ENCODE results near the gene FRMD4A.
"Not testable (repeated sequence)": the region's sequence is repeated elsewhere in the genome, so short reads cannot be mapped to it uniquely, and the experiment has no call there.

Gene FRMD4A

DNA sequence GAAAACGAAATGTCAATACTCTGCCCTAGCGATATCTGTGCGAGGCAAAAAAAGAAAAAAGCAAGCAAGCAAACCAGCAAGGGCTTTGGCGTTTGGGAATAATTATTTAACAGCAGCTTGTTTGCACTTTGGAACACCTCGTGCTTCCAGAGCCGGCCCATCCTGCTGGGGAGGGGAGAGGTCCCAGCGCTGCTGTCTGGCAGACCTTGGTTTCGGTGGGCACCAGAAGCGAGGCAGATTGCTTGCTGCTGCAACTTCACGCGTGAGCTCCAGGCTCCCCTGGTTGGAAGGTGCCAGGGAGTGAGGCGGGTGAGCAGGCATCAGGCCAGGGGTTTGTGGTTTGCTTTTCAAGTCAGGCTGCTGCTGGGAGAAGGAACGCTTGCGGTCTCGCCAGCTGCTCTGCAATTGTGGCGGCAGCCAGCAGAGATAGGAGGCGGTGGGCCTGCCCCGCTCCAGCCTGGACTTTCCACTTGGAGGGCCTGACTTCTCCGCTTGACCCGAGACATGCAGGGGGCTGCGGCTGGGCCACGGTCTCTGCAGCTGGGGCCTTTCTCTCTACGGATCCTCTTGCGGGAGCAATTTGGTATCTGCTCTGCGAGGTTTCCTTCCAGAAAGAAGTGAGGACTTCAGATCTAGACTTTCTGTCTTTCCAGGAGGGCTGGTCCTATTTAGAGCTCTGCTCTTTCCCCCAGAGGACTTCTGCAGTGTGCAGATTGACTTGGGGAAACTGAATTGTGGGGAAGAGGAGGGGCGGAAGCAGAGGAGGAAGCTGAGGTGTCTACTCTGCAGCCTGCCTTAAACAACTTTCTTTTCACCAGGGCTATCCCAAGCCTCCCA is 612.6 kb downstream of the FRMD4A start:
- peak; percentile 8 for DNase-seq (ENCODE audit: low spot score)
- no peak overlapping the region for H3K27ac Mint-ChIP-seq
- peaks cover 5% of the 10 kb centered on the region for H3K9me3 Mint-ChIP-seq
- peak overlapping the region; percentile 56 for H3K4me3 Mint-ChIP-seq
- no peaks in the 10 kb centered on the region for H3K36me3 Mint-ChIP-seq (ENCODE audit: low read depth)
- peaks cover 14% of the 10 kb centered on the region for H3K4me1 Mint-ChIP-seq (ENCODE audit: low read depth)
- peaks cover 11% of the 10 kb centered on the region for H3K27me3 Mint-ChIP-seq (ENCODE audit: low read depth)

DNA sequence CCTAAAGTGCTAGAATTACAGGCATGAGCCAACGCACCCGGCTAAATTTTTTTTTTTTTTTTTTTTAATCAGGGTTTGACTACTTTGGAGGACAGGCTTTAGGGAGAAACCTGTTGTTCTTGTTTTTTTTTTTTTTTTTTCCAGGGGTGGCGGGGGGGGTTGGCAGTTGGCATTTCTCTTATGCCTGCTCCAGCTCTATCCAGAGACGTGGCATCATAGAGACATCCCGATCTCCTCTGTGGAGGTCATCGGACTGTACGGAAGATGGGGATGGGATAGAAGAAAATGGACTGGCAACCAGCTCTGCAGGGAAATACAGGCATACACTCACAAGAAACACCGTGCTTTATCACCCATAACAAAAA is 613.2 kb downstream of the FRMD4A start:
- H3K36me3 Mint-ChIP-seq (ENCODE audit: low read depth): no peaks in the 10 kb centered on the region
- no peak for DNase-seq (ENCODE audit: low spot score)
- H3K9me3 Mint-ChIP-seq: peaks cover 5% of the 10 kb centered on the region
- H3K4me1 Mint-ChIP-seq (ENCODE audit: low read depth): peaks cover 16% of the 10 kb centered on the region
- H3K4me3 Mint-ChIP-seq: peak overlapping the region; percentile 56
- peak overlapping the region; percentile 19 for H3K27ac Mint-ChIP-seq
- H3K27me3 Mint-ChIP-seq (ENCODE audit: low read depth): peaks cover 11% of the 10 kb centered on the region

DNA sequence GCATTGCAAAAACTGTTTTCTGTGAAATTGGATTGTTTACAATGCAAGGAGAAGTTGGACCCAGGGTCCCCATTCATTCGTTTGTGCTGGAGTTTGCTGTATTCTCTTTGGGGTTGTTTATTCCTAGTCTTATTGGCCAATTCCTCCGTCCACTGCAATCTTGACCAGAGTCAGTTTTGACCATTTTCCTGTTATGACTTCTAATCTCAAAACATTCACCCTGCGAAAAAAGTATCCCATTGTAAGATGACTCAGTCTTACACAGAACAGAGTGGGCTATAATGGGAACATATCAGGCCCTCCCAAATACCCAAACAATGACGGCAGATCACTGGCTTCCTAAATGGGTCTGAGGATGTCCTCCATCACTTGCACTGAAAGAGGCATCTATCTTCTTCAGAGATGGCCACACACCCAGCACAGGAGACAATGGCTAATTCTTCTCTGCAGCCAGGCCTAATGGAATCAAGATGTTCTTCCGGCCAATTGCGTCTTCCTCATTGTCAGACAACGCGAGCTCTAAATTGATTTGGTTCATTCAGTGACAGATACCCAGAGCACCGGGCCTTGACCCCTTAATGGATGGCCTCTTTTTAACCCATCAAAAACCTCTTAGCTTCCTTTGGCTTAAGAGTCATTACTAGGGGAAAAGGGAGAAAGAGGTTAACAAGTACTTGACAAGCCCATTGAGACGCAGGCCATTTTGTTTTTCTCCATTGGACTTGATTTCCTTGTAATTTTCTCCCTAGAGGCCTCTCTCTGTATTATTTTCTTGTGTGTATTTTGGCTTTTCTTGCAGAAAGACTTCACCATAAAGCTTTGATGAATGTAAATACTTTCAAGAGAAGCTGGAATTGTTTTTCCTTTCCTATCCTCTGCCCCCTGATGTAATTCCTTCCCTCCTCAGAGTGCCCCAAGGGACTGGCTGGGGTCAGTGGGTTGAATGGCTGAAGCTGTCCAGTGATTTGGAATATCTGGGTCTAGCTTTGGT is 614.3 kb downstream of the FRMD4A start:
- H3K36me3 Mint-ChIP-seq (ENCODE audit: low read depth): no peaks in the 10 kb centered on the region
- DNase-seq (ENCODE audit: low spot score): no peak
- peaks cover 11% of the 10 kb centered on the region for H3K27me3 Mint-ChIP-seq (ENCODE audit: low read depth)
- no peak overlapping the region for H3K27ac Mint-ChIP-seq
- H3K9me3 Mint-ChIP-seq: peaks cover 5% of the 10 kb centered on the region
- H3K4me3 Mint-ChIP-seq: no peak overlapping the region
- peaks cover 19% of the 10 kb centered on the region for H3K4me1 Mint-ChIP-seq (ENCODE audit: low read depth)

DNA sequence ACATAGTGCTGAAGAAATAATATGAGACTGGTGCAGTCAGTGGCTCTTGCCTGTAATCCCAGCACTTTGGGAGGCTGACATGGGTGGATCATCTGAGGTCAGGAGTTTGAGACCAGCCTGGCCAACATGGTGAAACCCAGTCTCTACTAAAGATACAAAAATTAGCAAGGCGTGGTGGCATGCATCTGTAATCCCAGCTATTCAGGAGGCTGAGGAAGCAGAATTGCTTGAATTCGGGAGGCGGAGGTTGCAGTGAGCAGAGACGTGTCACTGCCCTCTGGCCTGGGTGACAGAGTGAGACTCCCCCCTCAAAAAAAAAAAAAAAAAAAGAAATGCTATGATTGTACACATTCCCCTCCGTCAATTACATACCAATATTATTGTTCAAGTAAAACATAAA is 615.1 kb downstream of the FRMD4A start:
- DNase-seq (ENCODE audit: low spot score); H3K27ac Mint-ChIP-seq; H3K4me3 Mint-ChIP-seq; H3K36me3 Mint-ChIP-seq (ENCODE audit: low read depth); H3K9me3 Mint-ChIP-seq: not testable (repeated sequence)
- Mint-ChIP-seq H3K27me3 (ENCODE audit: low read depth) (peaks cover 11% of the 10 kb centered on the region), H3K4me1 (ENCODE audit: low read depth) (peaks cover 19% of the 10 kb centered on the region)

DNA sequence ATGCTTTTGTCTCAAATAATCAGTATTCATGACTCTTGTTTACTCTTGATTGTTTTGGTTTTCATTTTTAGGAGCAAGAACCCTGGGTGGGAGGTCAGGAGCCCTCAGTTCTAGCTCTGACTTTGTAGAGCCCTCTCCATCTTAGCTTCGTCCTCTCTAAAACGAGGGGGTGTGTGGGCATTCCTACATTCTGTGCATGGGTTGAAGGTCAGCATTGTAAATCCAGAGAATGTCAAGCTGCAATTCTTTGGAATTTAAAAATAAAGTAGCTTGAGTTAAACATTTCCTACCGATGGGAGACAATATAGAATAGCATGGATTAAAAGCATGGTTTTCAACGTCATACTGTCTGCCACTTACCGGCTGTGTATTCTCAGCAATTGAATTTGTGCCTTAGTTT is 615.6 kb downstream of the FRMD4A start:
- no peak overlapping the region for H3K4me3 Mint-ChIP-seq
- H3K27ac Mint-ChIP-seq: no peak overlapping the region
- no peaks in the 10 kb centered on the region for H3K36me3 Mint-ChIP-seq (ENCODE audit: low read depth)

DNA sequence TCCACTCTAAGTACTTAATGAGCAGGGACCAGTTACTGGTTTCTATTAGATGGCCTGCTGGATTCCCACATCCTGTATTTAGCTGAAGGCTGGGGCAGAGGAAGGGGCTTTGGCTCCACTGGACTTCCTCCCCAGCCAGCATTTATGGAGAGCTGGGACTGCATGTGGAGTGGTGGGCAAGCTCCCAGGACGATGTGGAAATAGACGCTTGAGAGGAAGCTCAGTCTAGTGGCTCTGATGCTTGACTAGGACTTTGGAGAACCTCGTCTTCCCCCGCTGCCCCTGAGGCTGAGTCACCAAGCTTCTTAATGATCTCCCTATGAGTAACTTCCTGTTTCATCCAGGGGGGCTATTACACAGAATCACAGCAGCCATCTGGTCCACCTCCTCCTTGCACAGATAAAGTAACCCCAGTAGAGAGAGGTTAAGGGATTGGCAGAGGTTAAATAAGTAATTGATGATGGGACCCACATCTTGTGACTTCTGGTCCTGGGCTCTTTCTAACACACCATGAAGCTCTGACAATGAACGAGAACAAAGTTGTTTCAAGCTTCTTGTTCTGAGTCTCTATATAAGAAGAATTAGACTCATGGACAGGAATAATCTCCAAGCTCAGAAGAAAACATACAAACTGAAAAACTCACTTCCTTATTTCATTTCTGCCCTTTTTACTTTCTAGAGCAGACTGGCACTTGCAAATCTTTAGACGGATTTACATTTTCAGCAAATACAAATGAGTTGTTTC is 617.7 kb downstream of the FRMD4A start:
- peaks cover 11% of the 10 kb centered on the region for H3K4me1 Mint-ChIP-seq (ENCODE audit: low read depth)
- H3K27ac Mint-ChIP-seq: no peak overlapping the region
- no peak overlapping the region for H3K4me3 Mint-ChIP-seq
- no peaks in the 10 kb centered on the region for H3K36me3 Mint-ChIP-seq (ENCODE audit: low read depth)
- H3K27me3 Mint-ChIP-seq (ENCODE audit: low read depth): peaks cover 12% of the 10 kb centered on the region
- no peaks in the 10 kb centered on the region for H3K9me3 Mint-ChIP-seq
- DNase-seq (ENCODE audit: low spot score): no peak

More for the DNA sequence above, 615.6 kb downstream of the FRMD4A start:
- no peak for DNase-seq (ENCODE audit: low spot score)
- Mint-ChIP-seq H3K27me3 (ENCODE audit: low read depth) (peaks cover 7% of the 10 kb centered on the region), H3K9me3 (no peaks in the 10 kb centered on the region), H3K4me1 (ENCODE audit: low read depth) (peaks cover 19% of the 10 kb centered on the region)

DNA sequence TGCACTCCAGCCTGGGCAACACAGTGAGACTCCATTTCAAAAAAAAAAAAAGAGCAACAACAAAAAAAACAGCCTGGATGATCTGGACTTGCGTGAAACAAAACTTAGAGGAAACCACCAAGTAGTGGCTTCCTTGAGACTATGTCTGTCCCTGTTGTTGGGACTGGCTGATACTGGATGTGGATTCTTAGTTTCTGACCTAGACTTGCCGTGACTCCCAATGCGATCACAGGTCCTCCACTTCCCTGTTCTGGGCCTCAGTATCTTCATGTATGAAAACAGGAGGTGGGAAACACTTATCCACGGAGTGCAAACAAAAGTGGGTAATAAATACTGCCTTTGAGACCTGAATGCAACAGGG is 618.3 kb downstream of the FRMD4A start:
- Mint-ChIP-seq H3K36me3 (ENCODE audit: low read depth) (no peaks in the 10 kb centered on the region), H3K9me3 (no peaks in the 10 kb centered on the region), H3K4me1 (ENCODE audit: low read depth) (peaks cover 8% of the 10 kb centered on the region), H3K27ac (no peak overlapping the region), H3K27me3 (ENCODE audit: low read depth) (peaks cover 13% of the 10 kb centered on the region), H3K4me3 (no peak overlapping the region)
- DNase-seq (ENCODE audit: low spot score): no peak

DNA sequence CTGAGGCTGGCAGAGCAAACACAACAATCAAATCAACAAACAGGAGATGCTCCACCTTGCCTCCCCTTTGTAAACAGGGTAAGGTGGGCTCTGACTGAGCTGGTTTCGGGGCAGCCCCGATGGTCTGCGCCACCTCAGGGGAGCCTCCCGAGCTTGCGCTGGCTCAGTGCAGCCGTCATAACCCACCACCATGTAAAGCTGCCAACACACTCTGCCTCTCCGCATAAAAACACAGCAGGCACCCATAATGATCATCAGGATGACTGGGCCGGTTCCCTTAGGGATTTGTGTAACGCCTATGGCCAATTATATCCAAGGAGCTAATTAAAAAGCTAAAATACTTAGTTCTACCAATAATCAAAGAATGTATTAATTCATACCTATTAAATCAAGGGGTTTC is 619.4 kb downstream of the FRMD4A start:
- Mint-ChIP-seq H3K9me3 (no peaks in the 10 kb centered on the region), H3K36me3 (ENCODE audit: low read depth) (no peaks in the 10 kb centered on the region), H3K27ac (no peak overlapping the region), H3K4me1 (ENCODE audit: low read depth) (peaks cover 12% of the 10 kb centered on the region), H3K4me3 (no peak overlapping the region), H3K27me3 (ENCODE audit: low read depth) (peaks cover 24% of the 10 kb centered on the region)
- no peak for DNase-seq (ENCODE audit: low spot score)

DNA sequence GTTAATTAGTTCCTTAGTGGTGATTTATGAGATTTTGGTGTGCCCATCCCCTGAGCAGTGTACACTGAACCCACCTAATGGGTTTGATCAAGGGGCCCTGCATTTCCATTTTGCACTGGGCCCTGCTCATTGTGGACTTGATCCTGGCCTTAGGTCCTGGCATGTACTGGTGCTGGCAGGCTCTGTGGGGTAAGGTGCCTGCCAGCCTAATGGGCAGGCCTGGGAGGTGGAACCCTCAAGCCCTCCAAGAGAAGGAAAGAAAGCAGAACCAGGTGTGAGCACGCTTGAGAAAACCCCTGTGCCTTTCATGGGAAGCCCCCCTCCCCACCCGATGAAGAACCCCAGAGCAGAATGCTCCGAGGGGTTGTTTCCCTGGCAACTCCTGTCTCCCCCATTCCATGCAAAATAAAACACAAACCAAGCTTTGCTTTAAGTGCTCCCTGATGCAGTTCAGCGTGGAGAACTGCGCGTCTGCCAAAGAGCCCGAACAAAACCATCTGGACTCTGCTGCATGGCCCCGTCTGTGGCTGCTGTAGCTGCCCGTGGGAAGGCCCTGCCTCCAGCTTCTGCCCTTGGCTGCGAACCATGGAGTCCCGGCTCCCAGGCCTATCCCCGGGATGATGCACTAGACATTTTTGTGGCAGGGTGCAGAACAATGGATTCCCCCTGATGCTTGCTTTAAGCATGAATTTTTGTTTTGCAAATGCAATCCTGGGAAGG is 620.6 kb downstream of the FRMD4A start:
- no peaks in the 10 kb centered on the region for H3K9me3 Mint-ChIP-seq
- H3K27ac Mint-ChIP-seq: no peak overlapping the region

DNA sequence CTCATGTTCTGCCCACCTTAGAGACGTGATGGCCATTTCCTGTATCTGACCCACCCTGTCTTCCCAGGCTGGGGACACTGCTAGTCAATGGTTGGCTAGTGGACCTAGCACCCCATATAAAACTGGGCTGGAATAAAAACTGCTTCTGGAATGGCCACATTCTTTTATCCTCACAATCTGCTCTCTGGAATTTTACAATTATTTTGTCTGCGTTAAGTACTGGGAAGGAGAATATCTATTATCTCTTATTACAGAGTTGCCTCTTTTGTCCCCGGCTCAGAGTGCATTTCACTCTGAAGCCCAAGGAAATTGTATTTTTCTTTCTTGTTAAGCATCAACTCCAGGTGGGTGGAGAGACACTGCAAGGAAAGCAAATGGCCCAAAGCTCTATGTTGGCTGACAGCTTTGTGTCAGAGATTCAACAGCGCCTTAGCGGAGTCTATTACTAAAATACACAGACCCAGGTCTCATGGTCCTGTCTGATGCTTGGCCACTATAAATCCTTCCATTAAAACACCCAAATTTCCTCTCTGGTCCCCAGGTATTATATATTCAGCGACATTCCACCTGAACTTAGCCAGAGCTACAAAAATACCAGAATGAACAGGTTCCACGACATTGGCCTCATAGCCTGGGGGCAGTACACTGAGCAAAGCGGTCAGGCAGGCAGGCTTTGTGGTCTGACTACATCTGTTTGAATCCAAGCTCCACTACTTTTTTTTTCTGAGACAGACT is 622.3 kb downstream of the FRMD4A start:
- Mint-ChIP-seq H3K9me3 (no peaks in the 10 kb centered on the region), H3K4me1 (ENCODE audit: low read depth) (peaks cover 12% of the 10 kb centered on the region), H3K27ac (no peak overlapping the region), H3K36me3 (ENCODE audit: low read depth) (no peaks in the 10 kb centered on the region), H3K27me3 (ENCODE audit: low read depth) (peaks cover 35% of the 10 kb centered on the region), H3K4me3 (peak overlapping the region; percentile 6)
- DNase-seq (ENCODE audit: low spot score): no peak

More for the DNA sequence above, 620.6 kb downstream of the FRMD4A start:
- Mint-ChIP-seq H3K27me3 (ENCODE audit: low read depth) (peaks cover 32% of the 10 kb centered on the region), H3K4me1 (ENCODE audit: low read depth) (peaks cover 12% of the 10 kb centered on the region), H3K4me3 (no peak overlapping the region), H3K36me3 (ENCODE audit: low read depth) (no peaks in the 10 kb centered on the region)
- DNase-seq (ENCODE audit: low spot score): no peak

DNA sequence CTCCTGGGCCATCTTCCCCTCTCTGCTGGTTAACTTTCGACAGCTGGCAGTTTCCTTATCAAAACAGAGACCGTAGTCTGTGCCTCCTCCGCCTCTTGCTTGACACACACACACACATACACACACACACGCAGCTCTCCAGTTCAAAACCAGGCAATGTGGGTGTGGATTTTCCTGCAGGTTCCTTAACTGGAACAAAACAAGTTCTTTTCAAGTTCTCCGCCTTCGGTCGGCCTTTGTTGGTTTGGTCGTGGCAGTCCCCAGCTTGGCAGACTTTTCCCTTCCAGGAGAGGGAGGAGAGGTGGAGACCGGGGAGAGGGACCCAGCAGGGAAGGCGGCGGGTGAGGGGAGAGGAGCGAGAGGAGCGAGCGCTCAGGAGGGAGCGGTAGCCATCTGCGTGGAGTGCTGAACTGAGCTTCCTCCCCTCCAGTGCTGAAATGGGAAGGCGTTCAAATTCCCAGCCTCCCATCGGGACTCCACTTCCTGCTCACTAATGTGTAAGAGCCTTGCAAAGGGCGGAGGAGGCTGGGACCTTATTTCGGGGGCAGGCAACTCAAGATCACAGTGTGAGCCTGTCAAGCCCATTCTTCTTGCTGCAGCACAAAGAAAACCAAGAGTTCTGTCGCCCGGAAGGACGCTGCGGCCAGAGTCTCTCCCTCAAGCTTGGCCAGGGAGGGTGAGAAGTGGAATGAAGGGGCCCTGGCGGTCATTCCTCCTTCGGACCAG is 623.4 kb downstream of the FRMD4A start:
- Mint-ChIP-seq H3K4me3 (peak overlapping the region; percentile 60), H3K4me1 (ENCODE audit: low read depth) (peaks cover 6% of the 10 kb centered on the region), H3K36me3 (ENCODE audit: low read depth) (no peaks in the 10 kb centered on the region), H3K27ac (no peak overlapping the region), H3K27me3 (ENCODE audit: low read depth) (peaks cover 36% of the 10 kb centered on the region), H3K9me3 (no peaks in the 10 kb centered on the region)
- DNase-seq (ENCODE audit: low spot score): peak; percentile 6

DNA sequence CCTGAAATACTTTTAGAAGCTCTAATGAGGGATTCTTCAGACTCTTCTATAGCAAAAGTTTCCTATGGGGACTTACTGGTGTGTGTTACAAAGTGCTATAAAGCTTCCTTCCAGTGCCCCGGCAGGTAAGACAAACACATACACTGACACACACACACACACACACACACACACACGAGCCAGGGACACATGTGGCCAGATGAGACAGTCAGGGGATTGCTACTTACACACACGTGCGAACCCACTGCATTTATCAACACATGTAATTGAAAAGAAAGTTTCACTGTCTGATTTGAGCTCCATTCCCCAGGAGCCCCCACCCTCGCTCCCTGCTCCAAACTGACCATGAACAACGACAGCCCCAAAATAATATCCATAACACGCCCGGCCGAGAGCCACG is 624.1 kb downstream of the FRMD4A start:
- Mint-ChIP-seq H3K4me3 (no peak overlapping the region), H3K36me3 (ENCODE audit: low read depth) (no peaks in the 10 kb centered on the region), H3K9me3 (no peaks in the 10 kb centered on the region), H3K27me3 (ENCODE audit: low read depth) (peaks cover 36% of the 10 kb centered on the region), H3K4me1 (ENCODE audit: low read depth) (peaks cover 6% of the 10 kb centered on the region), H3K27ac (no peak overlapping the region)
- no peak for DNase-seq (ENCODE audit: low spot score)

Measured in T-helper 2 cell treated with Interferon-gamma antibody and Interleukin-4, amounts not matched to agents 5 μg/mL and 100 μg/mL, for 36 hours (primary cell).